ENCODE measurements around the gene OLFM1.
"Not testable (repeated sequence)": the region's sequence is repeated elsewhere in the genome, so short reads cannot be mapped to it uniquely, and the experiment has no call there.

OLFM1 gene

DNA sequence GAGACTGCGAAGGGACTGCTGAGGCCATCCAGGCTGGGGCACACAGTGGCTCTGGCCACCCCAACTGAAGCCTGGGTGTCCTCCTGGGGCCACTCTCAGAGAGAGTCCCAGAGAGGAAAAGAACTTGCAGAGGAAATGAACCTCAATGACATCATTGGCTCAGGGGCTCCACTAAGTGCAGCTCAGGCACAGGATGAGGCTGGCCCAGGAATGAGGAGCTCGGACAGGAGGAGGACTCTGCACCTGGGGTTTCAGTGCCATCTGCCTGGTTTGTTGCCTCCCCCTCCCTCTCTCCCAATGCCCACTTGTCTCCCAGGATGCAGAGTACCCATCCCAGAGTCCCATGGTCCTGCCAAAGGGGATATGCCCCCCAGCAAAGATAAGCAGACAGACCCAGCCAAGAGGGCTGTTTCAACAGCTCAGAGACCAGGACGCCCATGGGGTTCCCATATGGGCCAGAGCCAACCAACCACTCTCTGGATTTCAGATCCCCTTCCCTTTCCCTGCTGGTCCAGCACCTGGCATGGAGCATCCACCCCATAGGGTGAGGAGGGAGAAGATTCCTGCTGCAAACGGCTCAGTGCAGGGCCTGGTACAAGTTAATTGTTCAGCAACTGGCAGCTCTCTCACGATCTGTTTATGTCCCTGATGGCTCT lies 26.9 kb upstream of the OLFM1 start:
- no peak for DNase-seq (ENCODE audit: low read depth in 2 of 2)

DNA sequence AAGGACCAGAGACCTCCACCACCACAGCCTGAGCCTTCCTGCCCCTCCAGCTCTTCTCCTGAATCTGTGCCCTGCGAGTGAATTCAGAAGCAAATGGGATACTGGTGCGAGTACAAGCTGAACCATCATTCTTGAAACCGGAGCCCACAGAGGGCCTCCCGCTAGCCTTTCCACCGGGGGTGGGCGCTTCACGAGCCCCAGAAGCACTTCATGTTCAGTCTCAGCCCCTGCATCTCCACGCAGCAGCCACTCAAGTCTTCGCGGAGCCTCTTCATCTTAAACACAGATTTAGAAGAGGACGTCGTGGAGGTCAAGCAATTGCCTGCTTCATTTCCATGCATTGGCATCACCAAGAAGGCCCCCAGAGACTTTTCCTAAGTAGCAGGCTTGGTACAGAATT lies 26.0 kb upstream of the OLFM1 start:
- no peak for DNase-seq (ENCODE audit: low read depth in 2 of 2)

DNA sequence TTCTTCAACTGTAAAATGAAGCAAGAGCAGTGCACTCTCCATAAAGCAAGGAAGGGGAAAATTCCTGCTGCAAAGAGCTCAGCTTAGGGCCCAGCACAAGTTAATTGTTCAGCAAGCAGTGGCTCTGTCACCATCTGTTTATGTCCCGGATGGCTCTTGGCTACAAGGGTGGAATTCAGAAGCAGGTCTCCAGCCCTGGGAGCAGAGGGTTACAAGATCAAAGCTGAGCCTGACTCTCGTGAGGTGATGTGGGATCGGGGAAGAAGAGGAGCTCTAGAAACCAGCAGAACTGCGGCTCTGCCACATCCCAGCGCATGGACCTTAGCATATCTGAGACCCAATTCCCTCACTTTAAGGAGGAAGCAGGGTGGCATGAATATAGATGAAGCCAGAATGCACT lies 25.2 kb upstream of the OLFM1 start:
- no peak for DNase-seq (ENCODE audit: low read depth in 2 of 2)

DNA sequence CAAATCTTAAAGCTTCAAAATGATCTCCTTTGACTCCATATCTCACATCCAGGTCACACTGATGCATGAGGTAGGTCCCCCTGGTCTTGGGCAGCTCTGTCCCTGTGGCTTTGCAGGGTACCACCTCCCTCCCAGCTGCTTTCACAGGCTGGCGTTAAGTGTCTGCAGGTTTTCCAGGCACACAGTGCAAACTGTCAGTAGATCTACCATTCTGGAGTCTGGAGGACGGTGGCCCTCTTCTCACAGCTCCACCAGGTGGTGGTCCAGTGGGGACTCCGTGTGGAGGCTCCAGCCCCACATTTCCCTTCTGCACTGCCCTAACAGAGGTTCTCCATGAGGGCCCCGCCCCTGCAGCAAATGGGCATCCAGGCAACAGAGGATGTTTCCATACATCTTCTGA lies 24.0 kb upstream of the OLFM1 start:
- DNase-seq (ENCODE audit: low read depth in 2 of 2), result not testable (repeated sequence)

DNA sequence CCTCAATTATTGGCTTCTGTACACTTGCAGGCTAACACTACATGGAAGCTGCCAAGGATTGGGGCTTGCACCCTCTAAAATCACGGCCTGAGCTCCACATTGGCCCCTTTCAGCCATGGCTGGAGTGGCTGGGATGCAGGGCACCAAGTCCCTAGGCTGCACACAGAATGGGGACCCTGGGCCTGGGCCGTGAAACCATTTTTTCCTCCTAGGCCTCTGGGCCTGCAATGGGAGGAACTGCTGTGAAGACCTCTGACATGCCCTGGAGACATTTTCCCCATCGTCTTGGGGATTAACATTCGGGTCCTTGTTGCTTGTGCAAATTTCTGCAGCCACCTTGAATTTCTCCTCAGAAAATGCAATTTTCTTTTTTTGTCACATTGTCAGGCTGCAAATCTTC lies 23.6 kb upstream of the OLFM1 start:
- DNase-seq (ENCODE audit: low read depth in 2 of 2), result not testable (repeated sequence)

DNA sequence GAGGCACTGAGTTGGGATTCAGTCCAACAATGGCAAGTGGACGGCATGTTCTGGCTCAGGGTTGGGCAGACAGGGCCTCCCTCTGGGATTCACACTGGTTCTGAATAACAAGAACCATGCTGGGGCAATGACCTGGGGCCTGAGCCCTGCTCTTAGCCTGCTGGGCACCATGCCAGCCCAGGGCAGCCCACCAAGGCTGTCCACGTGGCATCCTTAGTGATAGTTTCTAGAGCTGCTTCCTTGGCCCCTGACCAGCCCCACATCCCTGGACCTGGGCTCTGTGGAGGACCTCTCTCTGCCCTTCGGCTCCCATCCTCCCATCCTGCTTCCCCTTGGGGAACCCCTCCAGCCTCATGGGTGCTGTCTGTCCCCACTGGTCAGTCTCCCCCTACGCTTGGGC lies 22.3 kb upstream of the OLFM1 start:
- DNase-seq (ENCODE audit: low read depth in 2 of 2), result no peak

DNA sequence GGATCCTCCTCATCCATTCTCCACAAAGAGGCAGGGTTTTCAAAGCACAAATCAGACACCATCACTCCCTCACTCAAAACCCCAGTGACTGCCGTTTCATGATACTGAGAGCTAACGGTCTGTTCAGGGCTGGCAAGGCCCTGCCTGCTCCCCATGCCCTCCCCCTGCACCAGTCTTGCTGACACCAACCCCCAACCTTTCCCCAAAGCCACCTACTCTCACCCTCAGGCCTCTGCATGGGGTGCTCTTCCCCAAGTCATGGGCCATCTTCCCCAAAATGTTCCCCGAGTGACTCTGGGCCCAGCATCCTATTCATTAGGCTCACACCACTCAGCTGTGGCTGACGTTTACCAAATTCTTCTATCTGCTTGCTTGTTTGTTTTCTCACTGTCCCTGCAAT lies 21.7 kb upstream of the OLFM1 start:
- DNase-seq (ENCODE audit: low read depth in 2 of 2), result no peak

DNA sequence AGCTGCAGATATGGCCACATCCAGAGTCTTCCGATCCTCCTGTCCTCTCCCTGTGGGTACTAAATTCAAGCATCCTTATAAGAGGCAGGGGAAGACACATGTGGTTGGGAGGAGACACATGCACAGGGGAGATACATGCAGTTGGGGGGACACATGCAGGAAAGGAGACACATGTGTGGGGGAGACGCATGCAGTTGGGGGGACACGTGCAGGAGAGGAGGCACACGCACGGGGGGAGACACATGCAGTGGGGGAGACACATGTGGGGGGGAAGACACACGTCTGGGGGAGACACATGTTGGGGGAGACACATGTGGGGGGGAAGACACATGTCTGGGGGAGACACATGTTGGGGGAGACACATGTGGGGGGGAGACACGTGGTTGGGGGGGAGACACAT lies 21.2 kb upstream of the OLFM1 start:
- DNase-seq (ENCODE audit: low read depth in 2 of 2), result no peak

DNA sequence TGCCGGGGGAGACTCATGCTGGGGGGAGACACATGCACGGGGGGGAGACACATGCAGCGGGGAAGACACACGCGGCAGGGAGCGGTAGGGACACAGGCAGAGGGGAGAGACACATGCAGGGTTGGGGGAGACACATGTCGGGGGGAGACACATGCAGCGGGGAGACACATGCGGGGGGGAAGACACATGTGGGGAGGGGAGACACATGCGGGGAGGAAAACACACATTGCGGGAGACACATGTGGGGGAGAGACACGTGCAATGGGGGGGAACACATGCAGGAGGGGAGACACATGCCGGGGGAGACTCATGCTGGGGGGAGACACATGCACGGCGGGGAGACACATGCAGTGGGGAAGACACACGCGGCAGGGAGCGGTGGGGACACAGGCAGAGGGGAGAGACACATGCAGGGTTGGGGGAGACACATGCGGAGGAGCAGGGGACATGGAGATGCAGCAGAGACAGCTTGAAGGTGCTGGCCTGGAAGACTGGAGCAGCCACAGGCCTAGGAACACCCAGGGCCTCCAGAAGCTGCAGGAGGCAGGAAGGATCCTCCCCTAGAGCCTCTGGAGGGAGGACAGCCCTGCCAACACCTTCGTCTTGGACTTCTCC lies 20.3 kb upstream of the OLFM1 start:
- DNase-seq (ENCODE audit: low read depth in 2 of 2), result no peak

DNA sequence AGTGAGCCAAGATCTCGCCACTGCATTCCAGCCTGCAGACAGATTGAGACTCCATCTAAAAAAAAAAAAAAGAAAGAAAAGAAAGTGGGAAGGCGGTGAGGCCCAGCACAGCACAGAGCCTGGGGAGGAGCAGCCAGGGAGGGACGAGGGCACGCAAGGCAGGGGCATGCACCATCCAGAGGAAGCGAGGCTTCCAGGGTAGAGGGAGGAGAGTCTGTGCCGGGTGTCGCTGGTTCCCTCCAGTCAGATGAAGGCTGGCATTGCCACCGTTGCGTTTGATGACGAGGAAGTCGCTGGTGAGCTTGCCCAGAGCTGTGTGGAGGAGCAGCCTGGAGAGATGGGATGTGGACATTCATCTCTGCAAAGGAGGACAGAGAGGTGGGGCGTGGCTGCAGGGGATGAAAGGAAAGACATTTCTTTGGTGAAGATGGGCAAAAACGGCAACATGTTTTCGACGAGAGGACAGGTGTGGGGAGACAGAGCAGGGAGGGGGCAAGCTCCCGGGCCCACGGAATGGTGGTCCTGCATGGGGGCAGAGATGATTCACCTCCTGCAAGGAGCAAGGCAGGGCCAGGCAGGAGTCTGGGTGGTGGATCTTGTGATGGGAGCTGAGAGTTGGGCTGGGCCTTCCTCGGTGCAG lies 18.6 kb upstream of the OLFM1 start:
- DNase-seq (ENCODE audit: low read depth in 2 of 2), result no peak

DNA sequence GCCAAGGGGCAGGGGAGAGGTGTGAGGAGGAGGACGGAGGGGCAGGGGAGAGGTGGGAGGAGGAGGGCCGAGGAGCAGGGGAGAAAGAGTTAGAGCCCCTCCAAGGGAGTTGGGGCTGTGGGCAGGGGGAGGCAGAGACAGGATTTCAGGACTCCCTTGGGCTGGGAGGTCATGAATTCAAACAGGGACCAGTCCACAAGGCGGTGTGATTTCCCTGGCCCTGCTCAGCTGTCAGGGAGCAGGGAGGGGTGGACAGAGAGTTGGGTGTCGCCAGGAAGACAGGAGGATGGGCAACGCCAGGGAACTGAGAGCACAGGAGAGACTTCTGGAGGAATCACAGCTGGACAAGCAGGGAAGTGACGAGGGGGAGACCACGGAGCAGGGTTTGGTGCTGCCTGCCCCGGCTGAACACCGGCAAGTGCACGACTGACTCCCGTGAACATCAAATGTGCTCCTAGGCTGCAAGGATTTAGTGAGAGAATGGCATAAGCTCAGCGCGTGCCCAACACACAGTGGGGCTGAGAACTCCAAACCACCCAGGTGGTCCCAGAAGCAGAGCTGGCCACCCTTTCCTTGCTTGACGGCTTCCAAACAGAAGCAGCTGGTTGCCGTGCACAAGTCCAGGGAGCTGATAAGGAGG lies 17.8 kb upstream of the OLFM1 start:
- DNase-seq (ENCODE audit: low read depth in 2 of 2), result no peak

DNA sequence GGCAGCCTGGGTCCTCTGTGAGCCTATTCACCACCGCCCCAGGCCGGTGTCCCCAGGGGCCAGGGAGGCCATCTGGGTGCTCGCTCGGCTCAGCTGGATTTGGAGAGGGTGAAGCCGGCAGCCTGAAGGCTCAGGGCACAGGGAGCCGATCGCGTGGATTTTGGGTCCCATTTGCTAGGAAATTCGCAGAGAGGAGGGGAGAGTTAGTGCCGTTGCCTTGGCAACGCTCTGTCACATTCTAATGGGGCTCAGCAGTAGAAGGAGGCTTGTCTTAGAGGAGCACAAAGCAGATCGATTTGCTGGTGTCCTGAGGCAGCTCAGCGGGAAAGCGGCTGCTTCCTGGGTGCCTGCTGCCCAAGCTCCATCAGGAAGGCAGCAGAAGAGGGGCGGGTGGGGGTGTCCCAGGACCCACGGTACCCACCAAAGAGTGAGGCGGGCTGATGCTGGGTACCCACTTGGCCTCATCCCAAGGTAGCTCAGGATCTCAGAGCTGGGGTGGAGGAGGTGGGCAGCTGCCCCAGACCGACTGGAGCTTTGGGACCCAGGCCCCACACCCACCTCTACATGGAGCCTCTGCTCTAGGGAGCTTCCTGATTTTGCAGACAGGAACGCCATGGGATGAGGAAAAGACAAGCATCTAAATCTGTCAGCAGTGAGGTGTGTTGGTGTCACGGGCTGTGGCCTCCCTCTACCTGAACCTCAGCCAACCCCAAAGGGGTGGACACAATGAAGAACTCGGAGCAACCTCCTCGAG lies 17.1 kb upstream of the OLFM1 start:
- DNase-seq (ENCODE audit: low read depth in 2 of 2), result no peak

DNA sequence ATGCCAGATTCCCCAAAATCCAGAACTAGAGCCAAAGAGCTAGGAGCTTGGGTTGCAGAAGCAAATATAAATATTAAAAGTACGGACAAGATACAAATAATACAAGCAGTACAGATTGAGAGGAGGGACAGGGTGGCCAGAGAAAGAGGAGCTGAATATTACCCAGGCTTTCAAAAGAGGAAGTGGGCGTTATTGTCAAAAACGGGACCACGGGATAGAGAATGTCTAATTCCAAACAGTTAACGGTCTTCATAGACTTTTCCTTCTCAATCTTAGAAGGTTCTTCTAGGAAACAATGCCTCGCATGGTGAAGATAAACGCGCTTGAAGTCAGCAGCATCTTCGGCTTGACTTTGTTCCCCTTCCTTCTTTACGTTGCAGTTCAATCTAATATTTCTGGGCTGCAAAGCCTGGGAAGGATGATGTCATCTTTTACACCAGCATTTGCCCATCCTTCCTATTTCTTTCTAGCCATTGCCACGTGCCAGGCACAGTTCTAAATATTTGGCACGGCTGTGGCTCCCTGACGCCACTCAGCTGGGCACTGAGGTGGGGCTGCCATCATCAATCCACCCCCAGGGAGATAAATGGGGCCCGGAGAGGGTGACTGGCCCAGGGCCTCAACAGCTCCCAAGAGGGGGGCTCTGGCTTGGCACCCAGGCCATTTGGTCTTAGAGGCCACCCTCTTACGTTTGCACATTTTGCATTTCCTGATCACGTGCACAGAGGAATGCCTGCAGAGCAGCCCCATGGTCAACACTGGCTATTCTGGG lies 16.3 kb upstream of the OLFM1 start:
- no peak for DNase-seq (ENCODE audit: low read depth in 2 of 2)

DNA sequence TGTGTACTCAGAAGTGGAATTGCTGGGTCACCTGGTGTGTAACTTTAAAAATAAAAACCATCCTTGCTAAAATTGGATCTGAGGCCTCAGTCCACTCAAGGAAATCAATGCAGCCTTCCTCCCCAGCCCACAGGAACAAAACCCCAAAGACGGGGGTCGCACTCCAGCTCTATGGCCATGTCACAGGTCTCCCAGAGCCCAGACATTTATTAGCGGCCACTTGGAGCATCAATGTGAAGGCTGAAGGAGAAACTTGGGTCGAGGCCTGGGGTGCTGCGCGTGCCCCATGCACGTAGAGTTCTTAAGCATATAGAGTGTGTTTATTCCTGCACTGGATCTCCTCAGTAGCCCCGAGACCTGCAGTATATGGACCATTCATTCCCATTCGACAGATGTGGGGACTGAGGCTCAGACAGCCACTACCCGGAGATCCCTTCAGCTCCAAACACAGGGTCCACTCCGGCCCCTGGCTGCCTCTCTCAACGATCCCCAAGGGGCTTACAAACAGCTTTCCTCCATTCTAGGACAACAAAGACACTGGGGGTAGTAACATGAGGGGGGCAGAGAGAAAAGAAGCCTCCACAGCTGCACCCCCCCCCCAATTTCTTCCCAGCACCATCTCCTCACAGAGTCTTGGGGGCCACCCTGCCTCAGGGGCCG lies 14.3 kb upstream of the OLFM1 start:
- DNase-seq (ENCODE audit: low read depth in 2 of 2), result no peak

DNA sequence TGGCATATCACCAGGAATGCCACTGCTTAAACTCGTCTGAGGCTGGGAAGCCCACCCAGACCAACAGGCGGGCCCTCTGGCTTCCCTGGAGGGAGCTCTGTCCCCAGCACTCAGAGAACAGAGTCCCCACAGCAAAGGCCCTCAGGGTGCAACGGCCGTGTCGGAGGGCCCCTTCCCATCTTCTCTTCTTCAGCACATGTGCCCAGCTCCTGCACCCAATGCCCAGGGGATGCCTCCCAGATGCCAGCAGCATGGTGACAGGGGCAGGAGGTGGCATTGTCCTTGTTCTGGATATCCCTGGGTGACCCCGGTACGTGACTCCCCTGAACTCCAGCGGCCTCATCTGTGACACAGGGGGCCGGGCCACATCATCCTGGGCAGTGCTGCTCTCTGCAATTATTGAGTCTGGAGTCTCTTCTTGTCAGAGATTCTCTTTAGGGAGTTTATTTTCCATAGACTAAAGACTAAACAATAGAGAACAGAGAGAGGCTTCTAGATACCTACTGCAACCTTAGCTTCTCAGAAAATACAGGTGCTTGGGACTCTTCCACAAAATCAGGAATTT lies 13.6 kb upstream of the OLFM1 start:
- no peak for DNase-seq (ENCODE audit: low read depth in 2 of 2)

DNA sequence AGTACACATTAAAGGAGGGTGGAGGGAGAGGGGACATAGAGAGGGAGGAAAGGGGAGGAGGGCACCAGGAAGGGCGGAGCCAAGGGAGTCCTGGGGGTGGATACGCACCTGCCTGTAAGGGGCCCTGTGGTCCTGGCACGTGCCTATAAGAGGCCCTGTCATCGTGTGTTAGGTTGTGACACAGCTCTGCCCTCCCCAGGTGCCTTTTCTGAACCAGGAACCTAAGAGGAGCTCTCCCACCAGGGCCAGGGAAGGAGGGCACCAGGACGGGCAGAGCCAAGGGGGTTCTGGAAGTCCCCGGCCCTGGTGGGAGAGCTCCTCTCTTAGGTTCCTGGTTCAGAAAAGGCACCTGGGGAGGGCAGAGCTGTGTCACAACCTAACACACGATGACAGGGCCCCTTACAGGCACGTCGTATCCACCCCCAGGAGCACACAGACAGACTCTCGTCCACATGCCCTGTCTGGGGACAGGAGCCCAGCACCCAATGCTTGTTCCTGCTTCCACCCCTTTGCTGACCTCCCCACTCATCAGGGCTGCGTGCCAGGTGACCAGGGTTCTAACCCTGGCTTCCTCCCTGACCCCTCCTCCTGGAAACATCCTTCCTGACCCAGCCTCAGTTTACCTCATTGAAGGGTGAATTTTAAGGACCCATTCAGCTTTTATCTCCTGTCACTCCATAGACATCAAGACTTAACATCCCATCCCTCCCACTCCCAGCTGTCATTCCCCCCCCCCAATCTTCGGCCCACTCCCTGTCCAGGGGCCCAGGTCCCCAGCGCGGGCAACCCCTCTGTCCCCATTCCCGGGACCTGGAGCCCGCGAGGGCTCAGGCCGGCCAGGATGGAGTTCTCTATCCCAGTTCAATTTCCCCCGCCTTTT lies 12.9 kb upstream of the OLFM1 start:
- DNase-seq (ENCODE audit: low read depth in 2 of 2), result no peak

DNA sequence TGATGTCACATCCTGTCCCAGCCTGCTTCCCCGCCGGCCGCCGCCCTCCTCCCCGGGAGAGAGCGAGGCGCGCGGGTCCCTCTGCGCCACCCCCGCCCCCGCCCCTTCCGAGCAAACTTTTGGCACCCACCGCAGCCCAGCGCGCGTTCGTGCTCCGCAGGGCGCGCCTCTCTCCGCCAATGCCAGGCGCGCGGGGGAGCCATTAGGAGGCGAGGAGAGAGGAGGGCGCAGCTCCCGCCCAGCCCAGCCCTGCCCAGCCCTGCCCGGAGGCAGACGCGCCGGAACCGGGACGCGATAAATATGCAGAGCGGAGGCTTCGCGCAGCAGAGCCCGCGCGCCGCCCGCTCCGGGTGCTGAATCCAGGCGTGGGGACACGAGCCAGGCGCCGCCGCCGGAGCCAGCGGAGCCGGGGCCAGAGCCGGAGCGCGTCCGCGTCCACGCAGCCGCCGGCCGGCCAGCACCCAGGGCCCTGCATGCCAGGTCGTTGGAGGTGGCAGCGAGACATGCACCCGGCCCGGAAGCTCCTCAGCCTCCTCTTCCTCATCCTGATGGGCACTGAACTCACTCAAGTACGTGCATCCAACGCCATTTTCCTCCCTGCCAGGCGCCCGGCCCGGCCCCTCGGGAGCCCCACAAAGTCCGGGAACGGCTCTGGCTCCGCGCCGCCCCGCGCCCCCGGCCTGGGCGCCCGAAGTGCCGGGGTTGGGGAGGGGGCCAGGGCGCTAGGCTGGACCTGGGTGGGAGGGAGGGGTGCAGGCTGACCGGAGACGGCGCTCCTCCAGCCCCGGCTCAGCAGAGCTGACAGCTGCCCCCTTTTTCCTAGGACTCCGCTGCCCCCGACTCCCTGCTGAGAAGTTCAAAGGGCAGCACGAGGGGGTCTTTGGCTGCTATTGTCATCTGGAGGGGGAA lies 12.0 kb upstream of the OLFM1 start:
- no peak for DNase-seq (ENCODE audit: low read depth in 2 of 2)

DNA sequence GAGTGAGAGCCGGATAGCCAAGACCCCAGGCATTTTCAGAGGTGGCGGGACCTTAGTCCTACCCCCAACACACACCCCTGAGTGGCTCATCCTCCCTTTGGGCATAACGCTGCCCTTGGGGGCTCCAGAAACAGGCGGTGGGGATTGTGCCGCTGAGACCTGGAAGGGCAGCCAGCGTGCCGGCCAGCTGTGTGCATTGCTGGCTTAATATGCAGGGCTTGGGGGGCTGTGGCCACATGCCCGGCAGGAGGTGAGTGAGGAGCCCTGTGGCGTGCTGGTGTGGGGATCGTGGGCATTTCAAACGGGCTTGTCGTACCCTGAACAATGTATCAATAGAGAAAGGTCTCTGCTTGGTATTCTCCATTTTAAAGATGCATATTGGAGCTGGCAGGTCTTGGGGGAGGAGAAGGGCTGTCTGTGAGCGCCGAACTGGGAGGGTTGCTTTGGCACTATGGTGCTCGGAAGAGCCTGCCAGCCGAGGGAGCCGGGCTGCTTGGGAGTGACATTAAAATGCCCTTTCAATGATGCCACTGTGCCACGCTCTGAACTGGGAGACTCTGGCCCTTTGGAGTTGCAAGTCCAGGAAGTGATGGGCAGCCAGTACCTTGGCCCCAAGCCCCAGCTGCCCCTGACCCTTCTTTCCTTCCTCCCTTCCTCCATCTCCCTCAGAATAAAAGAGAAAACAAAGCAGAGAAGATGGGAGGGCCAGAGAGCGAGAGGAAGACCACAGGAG lies 11.2 kb upstream of the OLFM1 start:
- no peak for DNase-seq (ENCODE audit: low read depth in 2 of 2)

All from stimulated activated CD8-positive, alpha-beta memory T cell treated with anti-CD3 and anti-CD28 coated beads, Interleukin-7, amount 100 ng/mL, for 1 hour (primary cell).